OCI-LY3 (cell line): ENCODE measurements around the gene F12.
A peak's percentile ranks its signal among the peaks of the same experiment; 100 is the strongest.

Source experiments
- H2AFZ ChIP-seq: fragments of 200-600, 300-600 bp; shearing (Covaris generic); 2 replicates; pipeline ENCODE4 v1.6.0; 2014; ENCODE audit warnings: antibody characterized with exemption, low read depth, low read length
- H3K27ac ChIP-seq: fragments of 200-600, 300-600 bp; sonication (generic); 2 replicates; pipeline ENCODE4 v1.5.1; 2014; ENCODE audit warnings: mild to moderate bottlenecking, low read length, moderate library complexity, mixed read lengths
- H3K27me3 ChIP-seq: fragments of 200-600, 300-600 bp; sonication (generic); 2 replicates; pipeline ENCODE4 v1.6.1; 2014; ENCODE audit warnings: low read depth, low read length, mixed read lengths
- H3K36me3 ChIP-seq: fragments of 200-600, 300-600 bp; sonication (generic); replicated peaks from 2 replicates; pipeline ENCODE3; 2014; ENCODE audit warnings: low read depth, low read length, mixed read lengths
- H3K4me1 ChIP-seq: fragments of 300-600, 200-600 bp; sonication (generic); 2 replicates; pipeline ENCODE4 v1.6.1; 2014; ENCODE audit warnings: low read length, mixed read lengths
- H3K4me2 ChIP-seq: fragments of 200-600, 300-600 bp; sonication (generic); 2 replicates; pipeline ENCODE4 v1.6.1; 2014; ENCODE audit warnings: low read length, mixed read lengths
- H3K4me3 ChIP-seq: fragments of 300-600, 200-600 bp; sonication (generic); 2 replicates; pipeline ENCODE4 v1.5.1; 2014; ENCODE audit warnings: antibody characterized with exemption, mild to moderate bottlenecking, low read length, moderate library complexity
- H3K79me2 ChIP-seq: fragments of 300-600, 200-600 bp; shearing (Covaris generic); 2 replicates; pipeline ENCODE4 v1.6.1; 2014; ENCODE audit warnings: mild to moderate bottlenecking, low read length, mixed read lengths
- H3K9ac ChIP-seq: fragments of 300-600, 200-600 bp; shearing (Covaris generic); 2 replicates; pipeline ENCODE4 v1.6.0; 2014; ENCODE audit warnings: mild to moderate bottlenecking, low read length, moderate library complexity
- H3K9me3 ChIP-seq: fragments of 200-600, 300-600 bp; shearing (Covaris generic); 2 replicates; pipeline ENCODE4 v1.6.1; 2014; ENCODE audit warnings: low read length, mixed read lengths; ENCODE audit not compliant: insufficient read depth
- H4K20me1 ChIP-seq: fragments of 200-600, 300-600 bp; sonication (generic); 2 replicates; pipeline ENCODE4 v1.6.1; 2016; ENCODE audit warnings: low read length, mixed read lengths; ENCODE audit not compliant: insufficient read depth
- CTCF ChIP-seq: fragments of 200-600, 300-600 bp; sonication (generic); IDR thresholded peaks from 2 replicates; pipeline ENCODE4 v1.5.1; 2014; ENCODE audit warnings: antibody characterized with exemption, low read length, low read depth
- EZH2phosphoT487 ChIP-seq: fragments of 200-600 bp; shearing (Covaris generic); IDR thresholded peaks from 2 replicates; pipeline ENCODE4 v1.6.1; 2018; ENCODE audit warnings: antibody characterized with exemption, mixed run types, low read depth

Gene F12

GRCh38 chr5:177359860-177360259, 49.5 kb downstream of the F12 start:
- Histone ChIP-seq H3K27me3 (no peaks in the 10 kb centered on the region), H4K20me1 (peaks cover 2% of the 10 kb centered on the region; the same call in 1 of the 2 replicates), H3K36me3 (no peaks in the 10 kb centered on the region), H2AFZ (no peak overlapping the region), H3K27ac (no peak overlapping the region), H3K9ac (no peak overlapping the region), H3K9me3 (no peaks in the 10 kb centered on the region), H3K4me3 (no peak overlapping the region), H3K4me1 (peaks cover 50% of the 10 kb centered on the region), H3K4me2 (no peak overlapping the region), H3K79me2 (peaks cover 9% of the 10 kb centered on the region; the same call in 1 of the 2 replicates)
- TF ChIP-seq EZH2phosphoT487 (no peak), CTCF (no peak)

GRCh38 chr5:177359451-177359851, 49.9 kb downstream of the F12 start:
- TF ChIP-seq CTCF (no peak), EZH2phosphoT487 (no peak)
- Histone ChIP-seq H3K9ac (no peak overlapping the region), H3K27ac (no peak overlapping the region), H3K4me2 (no peak overlapping the region), H3K9me3 (no peaks in the 10 kb centered on the region), H3K36me3 (no peaks in the 10 kb centered on the region), H3K4me3 (no peak overlapping the region), H4K20me1 (no peaks in the 10 kb centered on the region), H3K4me1 (peaks cover 46% of the 10 kb centered on the region), H2AFZ (no peak overlapping the region), H3K79me2 (peaks cover 9% of the 10 kb centered on the region; the same call in 1 of the 2 replicates), H3K27me3 (no peaks in the 10 kb centered on the region)

- H3K79me2 ChIP-seq: peaks cover 9% of the 10 kb centered on the region; the same call in 1 of the 2 replicates
- H3K27me3 ChIP-seq: no peaks in the 10 kb centered on the region
- peak overlapping the region; percentile 98 for H3K4me2 ChIP-seq
- H3K9ac ChIP-seq: peak overlapping the region; percentile 75
- no peak for TF ChIP-seq EZH2phosphoT487
- TF ChIP-seq CTCF: no peak
- H3K9me3 ChIP-seq: no peaks in the 10 kb centered on the region
- H3K4me3 ChIP-seq: peak overlapping the region; percentile 91
- H3K27ac ChIP-seq: peak overlapping the region; percentile 53
- H2AFZ ChIP-seq: no peak overlapping the region
- peaks cover 36% of the 10 kb centered on the region for H3K4me1 ChIP-seq
- H4K20me1 ChIP-seq: no peaks in the 10 kb centered on the region
- no peaks in the 10 kb centered on the region for H3K36me3 ChIP-seq
Observed at GRCh38 chr5:177358370-177358819, 51.0 kb downstream of the F12 start.

GRCh38 chr5:177357459-177358351, 51.7 kb downstream of the F12 start, which contains the start of gene RGS14:
TSS of gene RGS14 (plus strand) at chr5:177357924. CDS start at chr5:177358025, 101 bp downstream.
- Histone ChIP-seq H3K4me2 (peak within 1 kb of the TSS; percentile 98), H2AFZ (peak within 1 kb of the TSS; percentile 85)

More at GRCh38 chr5:177357459-177358351, 51.7 kb downstream of the F12 start, which contains the start of gene RGS14:
- Histone ChIP-seq H3K79me2 (peaks cover 9% of the 10 kb centered on the region; the same call in 1 of the 2 replicates), H3K27ac (peak within 1 kb of the TSS; percentile 53), H3K36me3 (no peaks in the 10 kb centered on the region), H4K20me1 (no peaks in the 10 kb centered on the region), H3K9me3 (no peaks in the 10 kb centered on the region), H3K27me3 (no peaks in the 10 kb centered on the region), H3K4me1 (peaks cover 30% of the 10 kb centered on the region), H3K9ac (peak within 1 kb of the TSS; percentile 75), H3K4me3 (peak within 1 kb of the TSS; percentile 91)
- TF ChIP-seq EZH2phosphoT487 (no peak), CTCF (no peak)
